HG02973 (cell line): Measurements from ENCODE around the gene STX18.
"Not testable (repeated sequence)": the region's sequence is repeated elsewhere in the genome, so short reads cannot be mapped to it uniquely, and the experiment has no call there.

Source experiments
- ATAC-seq: cut with Tn5 transposase; IDR thresholded peaks from one replicate; pipeline ENCODE4 v1.9.1; 2021; ENCODE audit warnings: moderate library complexity; ENCODE audit not compliant: unreplicated experiment

The STX18 gene

GRCh38 chr4:4510641-4511040, 31.2 kb downstream of the STX18 start:
- not testable (repeated sequence) for ATAC-seq

- ATAC-seq: no peak
Observed at GRCh38 chr4:4509521-4509920, 32.3 kb downstream of the STX18 start.

- no peak for ATAC-seq
Observed at GRCh38 chr4:4507923-4508322, 33.9 kb downstream of the STX18 start.

GRCh38 chr4:4507403-4507802, 34.4 kb downstream of the STX18 start:
- ATAC-seq: no peak

- ATAC-seq: no peak
Observed at GRCh38 chr4:4506961-4507360, 34.9 kb downstream of the STX18 start.

GRCh38 chr4:4505211-4505610, 36.6 kb downstream of the STX18 start:
- not testable (repeated sequence) for ATAC-seq

- ATAC-seq: no peak
Observed at GRCh38 chr4:4504783-4505182, 37.1 kb downstream of the STX18 start.

GRCh38 chr4:4502694-4503311, 39.0 kb downstream of the STX18 start:
- ATAC-seq: peak; percentile 62

GRCh38 chr4:4501679-4502078, 40.2 kb downstream of the STX18 start:
- ATAC-seq: no peak

- ATAC-seq: no peak
Observed at GRCh38 chr4:4499438-4500123, 42.3 kb downstream of the STX18 start.

- ATAC-seq: no peak
Observed at GRCh38 chr4:4496592-4497372, 45.1 kb downstream of the STX18 start.

- ATAC-seq: no peak
Observed at GRCh38 chr4:4494882-4495281, 47.0 kb downstream of the STX18 start.

GRCh38 chr4:4492161-4492847, 49.5 kb downstream of the STX18 start:
- peak; percentile 67 for ATAC-seq

- ATAC-seq: no peak
Observed at GRCh38 chr4:4491396-4491893, 50.4 kb downstream of the STX18 start.

GRCh38 chr4:4490816-4491215, 51.0 kb downstream of the STX18 start:
- ATAC-seq: no peak

GRCh38 chr4:4490041-4490440, 51.8 kb downstream of the STX18 start:
- ATAC-seq: no peak

- ATAC-seq: peak; percentile 70
Observed at GRCh38 chr4:4488405-4489404, 53.1 kb downstream of the STX18 start.

- ATAC-seq: no peak
Observed at GRCh38 chr4:4486969-4487368, 54.9 kb downstream of the STX18 start.

- ATAC-seq: no peak
Observed at GRCh38 chr4:4485806-4486205, 56.0 kb downstream of the STX18 start.

GRCh38 chr4:4481399-4481994, 60.4 kb downstream of the STX18 start:
- no peak for ATAC-seq
